SU-DHL-6 (cell line): ENCODE data around the gene PHACTR3.

Experiments used
- H2AFZ ChIP-seq: fragments of 200-600 bp; sonication (generic); 2 replicates; pipeline ENCODE4 v1.6.1; 2014; ENCODE audit warnings: low read depth, mild to moderate bottlenecking, moderate library complexity, mixed read lengths, antibody characterized with exemption, low read length; ENCODE audit not compliant: severe bottlenecking
- H3F3A ChIP-seq: fragments of 200-600 bp; shearing (Covaris generic); 2 replicates; pipeline ENCODE4 v1.6.0; 2016; ENCODE audit warnings: antibody characterized with exemption, mild to moderate bottlenecking; ENCODE audit not compliant: insufficient read depth
- H3K27ac ChIP-seq: fragments of 200-600 bp; sonication (generic); 2 replicates; pipeline ENCODE4 v1.5.1; 2016; ENCODE audit warnings: low read depth, mild to moderate bottlenecking, low read length, moderate library complexity, mixed read lengths
- H3K27me3 ChIP-seq: fragments of 200-600 bp; sonication (generic), shearing (Covaris generic); 2 replicates; pipeline ENCODE4 v1.6.0; 2014; ENCODE audit warnings: mild to moderate bottlenecking, low read length
- H3K36me3 ChIP-seq: fragments of 200-600 bp; sonication (generic); 2 replicates; pipeline ENCODE4 v1.6.1; 2014; ENCODE audit warnings: mild to moderate bottlenecking, low read length, mixed read lengths
- H3K4me2 ChIP-seq: fragments of 300-600, 200-600 bp; shearing (Covaris generic), sonication (generic); 2 replicates; pipeline ENCODE4 v1.6.0; 2014; ENCODE audit warnings: low read length, low read depth, mild to moderate bottlenecking; ENCODE audit not compliant: poor library complexity, severe bottlenecking
- H3K4me3 ChIP-seq: fragments of 200-600 bp; sonication (generic); 2 replicates; pipeline ENCODE4 v1.5.1; 2014; ENCODE audit warnings: antibody characterized with exemption, low read length, mild to moderate bottlenecking, mixed read lengths; ENCODE audit not compliant: insufficient read depth, poor library complexity, severe bottlenecking
- H3K79me2 ChIP-seq: fragments of 200-600 bp; sonication (generic); 2 replicates; pipeline ENCODE4 v1.6.1; 2014; ENCODE audit warnings: mild to moderate bottlenecking, low read length, moderate library complexity; ENCODE audit not compliant: insufficient read depth
- H3K9ac ChIP-seq: fragments of 200-600 bp; sonication (generic); 2 replicates; pipeline ENCODE4 v1.7.0; 2014; ENCODE audit warnings: mild to moderate bottlenecking, low read length
- H3K9me2 ChIP-seq: fragments of 200-600 bp; sonication (generic); replicated peaks from 2 replicates; pipeline ENCODE4 v1.6.1; 2014; ENCODE audit warnings: low read length; ENCODE audit not compliant: insufficient read depth
- H3K9me3 ChIP-seq: fragments of 200-600 bp; sonication (generic); 2 replicates; pipeline ENCODE4 v1.6.1; 2014; ENCODE audit warnings: low read length, mixed read lengths; ENCODE audit not compliant: insufficient read depth
- H4K20me1 ChIP-seq: fragments of 200-600 bp; sonication (generic); 2 replicates; pipeline ENCODE4 v1.6.1; 2014; ENCODE audit warnings: low read depth, mild to moderate bottlenecking, antibody characterized with exemption, low read length, moderate library complexity, mixed read lengths
- CTCF ChIP-seq: fragments of 200-600 bp; sonication (generic); IDR thresholded peaks from one replicate; pipeline ENCODE4 v1.5.1; 2017; ENCODE audit warnings: antibody characterized with exemption, mild to moderate bottlenecking, low read length, moderate library complexity; ENCODE audit not compliant: insufficient read depth, poor library complexity, severe bottlenecking
- EZH2phosphoT487 ChIP-seq: fragments of 200-600 bp; sonication (generic), shearing (Covaris generic); conservative IDR thresholded peaks from 2 replicates; pipeline ENCODE4 v1.6.1; 2018; ENCODE audit warnings: mild to moderate bottlenecking, antibody characterized with exemption, low read length, moderate library complexity, mixed read lengths

The PHACTR3 gene

DNA sequence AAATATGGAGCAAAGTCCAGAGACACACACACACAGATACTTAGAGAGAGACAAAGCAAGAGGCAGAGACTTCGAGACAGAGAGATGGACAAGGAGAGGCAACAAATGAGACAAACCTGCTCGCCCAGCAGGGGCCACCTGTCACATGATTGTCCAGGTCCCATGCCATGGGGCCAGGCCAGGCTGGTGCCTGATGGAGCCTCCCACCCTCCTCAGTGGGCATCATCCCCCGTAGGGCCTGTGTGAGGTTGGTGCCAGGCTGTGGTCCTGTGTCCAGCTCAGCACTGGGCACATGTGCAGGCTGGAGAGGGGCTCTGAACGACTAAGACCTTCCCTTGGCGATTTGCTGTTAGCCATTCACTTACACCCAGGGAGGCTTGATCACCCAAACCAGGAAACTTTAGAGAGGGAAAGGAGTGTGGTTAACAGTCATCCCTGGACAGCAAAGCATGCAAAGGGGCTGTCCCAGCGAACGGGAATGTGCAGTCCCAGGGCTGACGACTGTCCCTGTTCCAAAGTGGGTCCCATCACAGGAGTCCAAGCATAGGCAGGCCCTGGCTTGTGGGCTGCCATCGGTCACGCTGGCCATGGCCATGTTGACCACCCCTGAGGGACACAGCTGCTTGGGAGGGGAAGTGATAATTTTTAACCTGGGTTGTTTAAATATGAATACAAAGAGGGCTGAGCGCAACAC lies 38.4 kb upstream of the PHACTR3 start:
- no peaks in the 10 kb centered on the region for H3K36me3 ChIP-seq
- no peak overlapping the region for H2AFZ ChIP-seq
- H3F3A ChIP-seq: no peaks in the 10 kb centered on the region
- H3K27me3 ChIP-seq: no peaks in the 10 kb centered on the region
- TF ChIP-seq CTCF: no peak
- TF ChIP-seq EZH2phosphoT487: no peak
- no peaks in the 10 kb centered on the region for H3K79me2 ChIP-seq
- no peak overlapping the region for H3K27ac ChIP-seq
- no peaks in the 10 kb centered on the region for H3K9me3 ChIP-seq
- H3K9ac ChIP-seq: no peak overlapping the region
- H3K9me2 ChIP-seq: no peaks in the 10 kb centered on the region
- no peaks in the 10 kb centered on the region for H4K20me1 ChIP-seq
- H3K4me2 ChIP-seq: no peak overlapping the region
- no peak overlapping the region for H3K4me3 ChIP-seq

DNA sequence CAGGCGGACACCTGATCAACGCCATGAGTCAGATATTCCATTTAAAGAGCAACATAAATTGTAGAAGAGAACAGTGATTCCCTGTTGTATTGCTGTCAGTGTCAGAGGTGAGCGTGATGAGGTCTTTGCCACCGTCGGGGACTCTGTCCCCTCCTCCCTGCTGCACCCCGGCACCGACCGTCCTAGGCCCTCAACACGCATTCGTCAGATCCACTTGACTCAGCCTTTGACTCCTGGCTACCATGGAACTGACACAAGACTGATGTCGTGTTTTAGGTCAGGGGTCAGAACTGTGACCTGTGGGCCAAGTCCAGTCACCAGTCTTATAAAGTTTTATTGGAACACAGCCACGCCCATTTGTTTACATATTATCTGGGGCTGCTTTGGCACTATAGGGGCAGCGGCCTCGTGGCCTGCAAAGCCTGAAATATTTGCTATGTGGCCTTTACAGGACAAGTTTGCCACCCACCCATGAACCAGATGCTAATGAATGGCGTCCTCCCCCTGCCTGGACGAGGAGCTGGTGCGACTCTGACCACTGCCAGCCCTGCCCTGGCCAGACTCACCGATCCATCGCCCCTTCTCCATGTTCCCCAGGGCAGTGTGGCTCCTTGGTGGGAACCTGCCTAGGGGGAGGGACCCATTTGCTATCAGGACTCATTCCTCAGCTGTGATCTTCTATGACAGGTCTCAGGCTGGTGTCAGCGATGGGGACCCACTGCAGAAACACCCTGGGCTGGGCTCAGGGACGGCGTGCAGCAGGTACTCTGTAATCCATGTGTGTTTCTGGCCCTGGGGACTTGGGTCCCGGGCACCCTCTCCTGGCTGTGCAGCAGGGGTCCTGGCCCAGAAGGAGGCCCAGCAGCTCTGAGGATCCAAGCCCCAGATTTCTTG lies 37.5 kb upstream of the PHACTR3 start:
- Histone ChIP-seq H3K27me3 (no peaks in the 10 kb centered on the region), H3K9me2 (no peaks in the 10 kb centered on the region), H3K9me3 (no peaks in the 10 kb centered on the region), H2AFZ (no peak overlapping the region), H3F3A (no peaks in the 10 kb centered on the region), H3K36me3 (no peaks in the 10 kb centered on the region), H3K27ac (no peak overlapping the region), H4K20me1 (no peaks in the 10 kb centered on the region), H3K79me2 (no peaks in the 10 kb centered on the region), H3K9ac (no peak overlapping the region), H3K4me3 (no peak overlapping the region), H3K4me2 (no peak overlapping the region)
- no peak for TF ChIP-seq EZH2phosphoT487
- no peak for TF ChIP-seq CTCF

- Histone ChIP-seq H2AFZ (no peak overlapping the region), H4K20me1 (no peaks in the 10 kb centered on the region), H3K27ac (no peak overlapping the region), H3K79me2 (no peaks in the 10 kb centered on the region), H3K9me2 (no peaks in the 10 kb centered on the region), H3K9ac (no peak overlapping the region), H3K36me3 (no peaks in the 10 kb centered on the region), H3K4me2 (no peak overlapping the region), H3K4me3 (no peak overlapping the region), H3K27me3 (no peaks in the 10 kb centered on the region), H3F3A (no peaks in the 10 kb centered on the region), H3K9me3 (no peaks in the 10 kb centered on the region)
- TF ChIP-seq EZH2phosphoT487: no peak
- no peak for TF ChIP-seq CTCF
These were observed 36.5 kb upstream of the PHACTR3 start for GRCh38 chr20:59567585-59568508.
